GM19324 (cell line): Measurements from ENCODE around the gene RYR1.
"Not testable (repeated sequence)": the region's sequence is repeated elsewhere in the genome, so short reads cannot be mapped to it uniquely, and the experiment has no call there.

Experiments
- ATAC-seq: cut with Tn5 transposase; IDR thresholded peaks from one replicate; pipeline ENCODE4 v1.9.1; 2021; ENCODE audit warnings: mild to moderate bottlenecking, moderate library complexity; ENCODE audit not compliant: unreplicated experiment, low FRiP score

Gene RYR1

DNA sequence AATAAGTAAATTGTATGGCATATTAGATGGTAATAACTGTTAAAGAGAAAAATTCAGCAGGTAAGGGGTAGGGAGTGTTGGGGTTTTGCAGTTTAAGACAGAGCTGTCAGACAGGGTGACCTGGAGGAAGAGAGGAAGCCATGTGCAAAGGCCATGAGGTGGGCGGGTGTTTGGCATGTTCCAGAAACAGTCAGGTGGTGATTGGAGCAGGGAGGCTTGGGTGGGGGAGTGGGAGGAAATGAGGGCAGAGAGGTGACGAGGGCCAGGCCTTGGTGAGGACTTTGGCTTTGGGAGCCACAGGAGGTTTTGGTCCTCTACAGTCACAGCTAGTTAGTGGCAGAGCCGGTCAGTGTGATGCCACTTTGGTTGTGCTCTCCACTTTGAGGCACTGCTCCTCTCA, 20.1 kb downstream of the RYR1 start:
- ATAC-seq, result no peak

- ATAC-seq, result no peak
Measured at GRCh38 chr19:38455031-38455430, 21.5 kb downstream of the RYR1 start.

GRCh38 chr19:38457202-38457601, 23.7 kb downstream of the RYR1 start:
- no peak for ATAC-seq

DNA sequence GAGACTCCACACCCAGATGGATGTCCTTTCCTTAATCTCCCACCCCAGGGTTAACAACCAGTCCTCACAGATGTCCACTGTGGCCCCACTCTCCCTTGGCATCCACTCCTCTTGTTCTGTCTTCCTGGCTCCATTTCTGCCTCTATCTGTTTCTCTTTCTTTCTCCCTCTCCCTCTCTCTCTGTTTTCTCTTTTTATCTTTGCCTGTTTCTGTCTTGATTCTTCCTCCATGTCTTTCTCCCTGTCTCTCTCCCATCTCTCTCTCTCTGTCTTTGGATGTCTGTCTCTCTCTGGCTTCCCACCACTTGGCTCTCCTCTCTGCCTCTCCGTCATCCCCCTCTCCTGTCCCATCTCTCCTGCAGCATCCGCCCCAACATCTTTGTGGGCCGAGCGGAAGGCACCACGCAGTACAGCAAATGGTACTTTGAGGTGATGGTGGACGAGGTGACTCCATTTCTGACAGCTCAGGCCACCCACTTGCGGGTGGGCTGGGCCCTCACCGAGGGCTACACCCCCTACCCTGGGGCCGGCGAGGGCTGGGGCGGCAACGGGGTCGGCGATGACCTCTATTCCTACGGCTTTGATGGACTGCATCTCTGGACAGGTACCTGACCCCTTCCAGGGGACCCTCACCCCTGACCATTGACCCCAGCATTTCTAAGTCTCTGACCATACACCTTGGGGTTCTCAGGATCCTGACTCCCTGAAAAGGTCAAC, 24.4 kb downstream of the RYR1 start:
- ATAC-seq, result no peak

GRCh38 chr19:38458991-38459390, 25.5 kb downstream of the RYR1 start:
- ATAC-seq, result no peak

GRCh38 chr19:38463365-38463764, 29.9 kb downstream of the RYR1 start:
- ATAC-seq, result no peak

DNA sequence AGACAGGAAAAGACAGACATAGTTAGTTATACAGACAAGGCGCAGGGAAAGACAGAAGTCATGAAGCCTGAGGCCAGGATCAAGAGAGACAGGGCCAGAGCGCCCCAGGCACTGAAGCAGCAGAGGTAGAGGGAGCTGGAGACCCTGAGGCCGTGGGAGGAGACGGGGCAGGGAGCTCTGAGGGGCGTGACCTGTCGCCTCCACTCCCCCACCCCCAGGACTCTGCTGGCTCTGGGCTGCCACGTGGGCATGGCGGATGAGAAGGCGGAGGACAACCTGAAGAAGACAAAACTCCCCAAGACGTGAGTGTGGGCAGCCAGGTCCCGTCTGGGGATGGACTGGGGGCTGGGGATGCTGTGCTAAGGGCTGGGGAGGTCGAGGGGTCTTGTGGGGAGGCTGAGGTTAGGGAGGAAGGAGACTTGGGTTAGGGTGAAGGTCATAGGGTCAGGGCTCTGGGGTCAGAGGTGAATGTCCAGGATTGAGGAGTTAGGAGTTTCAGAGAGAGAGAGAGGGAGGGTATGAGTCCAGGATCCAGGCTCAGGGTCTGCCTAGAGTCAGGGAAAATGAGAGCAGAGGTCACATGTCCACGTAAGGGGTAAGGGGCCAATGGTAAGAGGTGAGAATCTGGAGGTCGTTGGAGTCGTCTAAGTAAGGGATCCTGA, 31.1 kb downstream of the RYR1 start:
- ATAC-seq, result no peak

DNA sequence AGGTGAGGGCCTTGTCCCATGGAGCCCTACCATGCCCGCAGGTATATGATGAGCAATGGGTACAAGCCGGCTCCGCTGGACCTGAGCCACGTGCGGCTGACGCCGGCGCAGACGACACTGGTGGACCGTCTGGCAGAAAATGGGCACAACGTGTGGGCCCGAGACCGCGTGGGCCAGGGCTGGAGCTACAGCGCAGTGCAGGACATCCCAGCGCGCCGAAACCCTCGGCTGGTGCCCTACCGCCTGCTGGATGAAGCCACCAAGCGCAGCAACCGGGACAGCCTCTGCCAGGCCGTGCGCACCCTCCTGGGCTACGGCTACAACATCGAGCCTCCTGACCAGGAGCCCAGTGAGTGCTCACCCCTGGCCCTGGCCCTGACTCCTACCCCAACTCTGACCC, 32.6 kb downstream of the RYR1 start:
- ATAC-seq, result no peak

DNA sequence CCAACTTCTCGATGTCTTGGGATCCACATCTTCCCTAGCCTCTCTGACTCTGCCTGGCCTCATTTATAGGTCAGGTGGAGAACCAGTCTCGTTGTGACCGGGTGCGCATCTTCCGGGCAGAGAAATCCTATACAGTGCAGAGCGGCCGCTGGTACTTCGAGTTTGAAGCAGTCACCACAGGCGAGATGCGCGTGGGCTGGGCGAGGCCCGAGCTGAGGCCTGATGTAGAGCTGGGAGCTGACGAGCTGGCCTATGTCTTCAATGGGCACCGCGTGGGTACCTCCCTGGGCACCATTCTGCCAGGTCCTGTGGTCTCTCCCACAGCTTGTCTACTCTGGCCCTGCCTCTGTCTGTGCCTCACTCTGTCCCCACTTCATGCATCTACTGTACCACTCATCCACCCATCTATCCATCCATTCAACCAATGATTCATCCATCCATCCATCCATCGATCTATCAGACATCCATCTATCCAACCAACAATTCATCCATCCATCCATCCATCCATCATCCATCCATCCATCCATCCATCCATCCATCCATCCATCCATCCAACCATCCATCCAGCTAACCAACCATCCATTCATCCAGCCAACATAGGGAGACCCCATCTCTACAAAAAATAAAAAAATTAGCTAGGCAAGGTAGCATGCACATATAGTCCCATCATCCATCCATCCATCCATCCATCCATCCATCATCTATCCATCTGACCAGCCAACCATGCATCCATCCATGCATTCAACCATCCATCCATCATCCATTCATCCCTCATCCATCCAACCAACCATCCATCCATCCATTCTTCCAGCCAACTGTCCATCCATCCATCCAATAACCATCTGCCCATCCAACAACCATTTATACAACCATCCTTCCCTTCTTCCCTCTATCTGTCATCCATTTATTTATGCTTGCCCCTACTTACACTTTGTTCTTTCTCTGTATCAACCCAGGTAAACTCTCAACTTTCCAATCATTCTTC, 34.3 kb downstream of the RYR1 start:
- no peak for ATAC-seq

GRCh38 chr19:38469151-38469550, 35.7 kb downstream of the RYR1 start:
- no peak for ATAC-seq

GRCh38 chr19:38470788-38471480, 37.4 kb downstream of the RYR1 start:
- ATAC-seq, result no peak

- not testable (repeated sequence) for ATAC-seq
Measured at GRCh38 chr19:38472725-38473124, 39.2 kb downstream of the RYR1 start.

DNA sequence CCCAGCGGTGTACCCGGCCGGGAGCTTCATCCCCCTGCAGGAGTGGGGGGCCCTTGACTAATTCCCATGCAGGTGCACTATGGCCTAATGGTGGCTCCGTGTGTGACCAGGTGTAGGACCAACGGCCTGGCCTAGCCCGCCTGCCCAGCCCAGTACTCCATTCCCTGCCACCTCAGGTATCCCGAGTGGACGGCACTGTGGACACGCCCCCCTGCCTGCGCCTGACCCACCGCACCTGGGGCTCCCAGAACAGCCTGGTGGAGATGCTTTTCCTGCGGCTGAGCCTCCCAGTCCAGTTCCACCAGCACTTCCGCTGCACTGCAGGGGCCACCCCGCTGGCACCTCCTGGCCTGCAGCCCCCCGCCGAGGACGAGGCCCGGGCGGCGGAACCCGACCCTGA, 39.7 kb downstream of the RYR1 start:
- no peak for ATAC-seq

GRCh38 chr19:38475176-38475575, 41.7 kb downstream of the RYR1 start:
- ATAC-seq, result no peak

- no peak for ATAC-seq
Measured at GRCh38 chr19:38478273-38478971, 44.9 kb downstream of the RYR1 start.

- no peak for ATAC-seq
Measured at GRCh38 chr19:38482496-38482895, 49.0 kb downstream of the RYR1 start.

DNA sequence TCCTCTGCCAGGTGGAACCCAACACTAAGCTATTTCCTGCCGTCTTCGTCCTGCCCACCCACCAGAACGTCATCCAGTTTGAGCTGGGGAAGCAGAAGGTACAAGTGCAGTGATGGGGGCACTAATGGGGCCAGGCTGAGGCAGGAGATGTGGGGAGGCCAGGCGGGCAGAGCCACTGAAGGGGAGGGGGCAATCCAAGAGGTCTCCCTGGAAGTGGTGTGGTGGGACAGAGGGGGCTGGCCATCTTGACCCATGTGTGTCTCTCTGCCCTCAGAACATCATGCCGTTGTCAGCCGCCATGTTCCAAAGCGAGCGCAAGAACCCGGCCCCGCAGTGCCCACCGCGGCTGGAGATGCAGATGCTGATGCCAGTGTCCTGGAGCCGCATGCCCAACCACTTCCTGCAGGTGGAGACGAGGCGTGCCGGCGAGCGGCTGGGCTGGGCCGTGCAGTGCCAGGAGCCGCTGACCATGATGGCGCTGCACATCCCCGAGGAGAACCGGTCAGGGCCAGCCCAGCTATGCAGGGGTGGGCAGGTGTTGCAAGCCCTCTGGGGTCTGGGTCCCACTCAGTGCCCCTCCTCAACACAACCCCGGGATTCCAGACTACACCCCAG, 49.6 kb downstream of the RYR1 start:
- no peak for ATAC-seq

DNA sequence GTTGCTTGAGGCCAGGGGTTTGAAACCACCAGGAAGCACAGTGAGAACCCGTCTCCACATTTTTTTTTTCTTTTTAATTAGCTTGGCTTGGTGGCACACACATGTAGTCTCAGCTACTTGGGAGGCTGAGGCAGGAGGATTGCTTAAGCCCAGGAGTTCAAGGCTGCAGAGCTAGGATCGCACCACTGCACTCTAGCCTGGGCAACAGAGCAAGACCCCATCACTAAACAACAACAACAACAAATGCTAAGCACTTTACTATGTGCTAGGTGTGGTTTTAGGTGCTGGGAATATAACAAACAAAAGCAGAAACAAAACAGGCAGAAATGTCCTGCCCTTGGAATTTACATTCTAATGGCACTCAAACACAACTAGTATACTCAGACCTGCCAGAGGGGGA, 51.3 kb downstream of the RYR1 start:
- ATAC-seq, result no peak

DNA sequence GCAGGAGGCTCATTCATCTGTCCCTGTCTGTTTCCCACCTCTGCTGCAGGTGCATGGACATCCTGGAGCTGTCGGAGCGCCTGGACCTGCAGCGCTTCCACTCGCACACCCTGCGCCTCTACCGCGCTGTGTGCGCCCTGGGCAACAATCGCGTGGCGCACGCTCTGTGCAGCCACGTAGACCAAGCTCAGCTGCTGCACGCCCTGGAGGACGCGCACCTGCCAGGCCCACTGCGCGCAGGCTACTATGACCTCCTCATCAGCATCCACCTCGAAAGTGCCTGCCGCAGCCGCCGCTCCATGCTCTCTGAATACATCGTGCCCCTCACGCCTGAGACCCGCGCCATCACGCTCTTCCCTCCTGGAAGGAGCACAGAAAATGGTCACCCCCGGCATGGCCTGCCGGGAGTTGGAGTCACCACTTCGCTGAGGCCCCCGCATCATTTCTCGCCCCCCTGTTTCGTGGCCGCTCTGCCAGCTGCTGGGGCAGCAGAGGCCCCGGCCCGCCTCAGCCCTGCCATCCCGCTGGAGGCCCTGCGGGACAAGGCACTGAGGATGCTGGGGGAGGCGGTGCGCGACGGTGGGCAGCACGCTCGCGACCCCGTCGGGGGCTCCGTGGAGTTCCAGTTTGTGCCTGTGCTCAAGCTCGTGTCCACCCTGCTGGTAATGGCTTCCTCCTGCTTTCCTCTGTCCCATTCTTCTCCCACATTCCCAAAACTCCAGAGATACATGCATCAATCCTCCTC, 52.2 kb downstream of the RYR1 start:
- no peak for ATAC-seq
